Mesothelial cell of epicardium (in vitro differentiated cells): Measurements from ENCODE around the gene VMP1. TPM values are rescaled to one million over a fixed set of nuclear protein-coding genes. Genes with fewer than 3 reads are reported as not detected.

Experiments used
- DNase-seq, 2 experiments: peaks; one replicate each; pipeline ENCODE4 v3.0.0; 2021; ENCODE audit warnings: low spot score in 2 of 2; ENCODE audit not compliant: unreplicated experiment in 2 of 2
- H3K27ac Mint-ChIP-seq: 2 replicates; pipeline ENCODE4 v1.8.0; 2021; ENCODE audit warnings: mixed read lengths
- H3K27me3 Mint-ChIP-seq: 2 replicates; pipeline ENCODE4 v1.8.0; 2021; ENCODE audit warnings: low read depth, mixed read lengths
- H3K36me3 Mint-ChIP-seq: 2 replicates; pipeline ENCODE4 v1.8.0; 2021; ENCODE audit warnings: mixed read lengths
- H3K4me1 Mint-ChIP-seq: 2 replicates; pipeline ENCODE4 v1.8.0; 2021; ENCODE audit warnings: mixed read lengths
- H3K4me3 Mint-ChIP-seq: 2 replicates; pipeline ENCODE4 v1.8.0; 2021; ENCODE audit warnings: mild to moderate bottlenecking, moderate library complexity, mixed read lengths
- H3K9me3 Mint-ChIP-seq: 2 replicates; pipeline ENCODE4 v1.8.0; 2021; ENCODE audit warnings: mixed read lengths
- total RNA-seq: library from RNA; stranded (reverse); gene quantifications from 3 replicates; pipeline ENCODE4 v1.2.1, GENCODE V29; 2021
- TF ChIP-seq, protein P1 (sequence below): fragments of 200-600 bp; sonication (generic); IDR thresholded peaks from one replicate; pipeline ENCODE4 v1.5.0; 2021; ENCODE audit warnings: antibody characterized with exemption; ENCODE audit not compliant: unreplicated experiment

The VMP1 gene
- total RNA-seq, 1 donor from 2014 or later, result 208 TPM

DNA sequence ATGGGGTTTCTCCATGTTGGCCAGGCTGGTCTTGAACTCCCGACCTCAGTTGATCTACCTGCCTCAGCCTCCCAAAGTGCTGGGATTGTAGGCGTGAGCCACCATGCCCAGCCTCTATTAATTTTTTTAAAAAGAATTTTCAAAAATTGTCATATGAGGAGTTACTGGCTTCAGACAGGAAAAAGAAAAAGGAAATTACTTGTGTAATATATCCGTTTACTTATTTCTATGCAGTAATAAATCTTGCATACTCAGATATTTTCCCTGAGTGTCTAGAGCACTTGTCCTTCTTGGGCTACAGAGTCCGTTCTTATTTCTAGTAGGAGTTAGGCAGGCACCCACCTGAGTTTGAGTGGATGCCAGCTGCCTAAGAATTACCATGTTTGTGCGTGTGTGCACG, 85.8 kb downstream of the VMP1 start:
- peaks cover 10% of the 10 kb centered on the region for H3K36me3 Mint-ChIP-seq
- no peaks in the 10 kb centered on the region for H3K27me3 Mint-ChIP-seq
- H3K27ac Mint-ChIP-seq, result no peak overlapping the region
- no peak for DNase-seq
- H3K9me3 Mint-ChIP-seq, result no peaks in the 10 kb centered on the region
- TF ChIP-seq, protein P1, sequence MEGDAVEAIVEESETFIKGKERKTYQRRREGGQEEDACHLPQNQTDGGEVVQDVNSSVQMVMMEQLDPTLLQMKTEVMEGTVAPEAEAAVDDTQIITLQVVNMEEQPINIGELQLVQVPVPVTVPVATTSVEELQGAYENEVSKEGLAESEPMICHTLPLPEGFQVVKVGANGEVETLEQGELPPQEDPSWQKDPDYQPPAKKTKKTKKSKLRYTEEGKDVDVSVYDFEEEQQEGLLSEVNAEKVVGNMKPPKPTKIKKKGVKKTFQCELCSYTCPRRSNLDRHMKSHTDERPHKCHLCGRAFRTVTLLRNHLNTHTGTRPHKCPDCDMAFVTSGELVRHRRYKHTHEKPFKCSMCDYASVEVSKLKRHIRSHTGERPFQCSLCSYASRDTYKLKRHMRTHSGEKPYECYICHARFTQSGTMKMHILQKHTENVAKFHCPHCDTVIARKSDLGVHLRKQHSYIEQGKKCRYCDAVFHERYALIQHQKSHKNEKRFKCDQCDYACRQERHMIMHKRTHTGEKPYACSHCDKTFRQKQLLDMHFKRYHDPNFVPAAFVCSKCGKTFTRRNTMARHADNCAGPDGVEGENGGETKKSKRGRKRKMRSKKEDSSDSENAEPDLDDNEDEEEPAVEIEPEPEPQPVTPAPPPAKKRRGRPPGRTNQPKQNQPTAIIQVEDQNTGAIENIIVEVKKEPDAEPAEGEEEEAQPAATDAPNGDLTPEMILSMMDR, result no peak
- H3K4me1 Mint-ChIP-seq, result peaks cover 12% of the 10 kb centered on the region
- H3K4me3 Mint-ChIP-seq, result no peak overlapping the region

DNA sequence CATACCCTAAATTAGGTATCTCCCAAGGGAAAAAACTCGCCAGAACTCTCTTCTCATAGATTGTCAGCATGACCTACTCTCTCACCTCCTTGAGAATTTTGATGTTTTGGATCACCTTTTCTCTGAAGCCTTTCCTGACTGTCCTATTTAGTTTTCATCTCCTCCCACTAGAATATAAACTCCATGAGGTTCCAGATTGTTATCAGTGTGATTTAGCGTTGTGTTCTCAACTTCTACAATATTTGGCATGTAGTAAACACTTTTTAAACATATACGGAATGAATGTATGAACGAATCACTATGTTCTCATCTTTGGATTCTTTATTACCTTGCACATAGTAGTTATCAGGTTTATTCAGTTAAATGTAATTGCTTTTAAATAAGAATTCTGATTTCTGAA, 88.7 kb downstream of the VMP1 start:
- TF ChIP-seq, protein P1, result no peak
- Mint-ChIP-seq H3K27me3 (no peaks in the 10 kb centered on the region), H3K36me3 (peaks cover 8% of the 10 kb centered on the region), H3K4me3 (no peak overlapping the region), H3K4me1 (peaks cover 8% of the 10 kb centered on the region), H3K27ac (no peak overlapping the region), H3K9me3 (no peaks in the 10 kb centered on the region)
- no peak for DNase-seq

DNA sequence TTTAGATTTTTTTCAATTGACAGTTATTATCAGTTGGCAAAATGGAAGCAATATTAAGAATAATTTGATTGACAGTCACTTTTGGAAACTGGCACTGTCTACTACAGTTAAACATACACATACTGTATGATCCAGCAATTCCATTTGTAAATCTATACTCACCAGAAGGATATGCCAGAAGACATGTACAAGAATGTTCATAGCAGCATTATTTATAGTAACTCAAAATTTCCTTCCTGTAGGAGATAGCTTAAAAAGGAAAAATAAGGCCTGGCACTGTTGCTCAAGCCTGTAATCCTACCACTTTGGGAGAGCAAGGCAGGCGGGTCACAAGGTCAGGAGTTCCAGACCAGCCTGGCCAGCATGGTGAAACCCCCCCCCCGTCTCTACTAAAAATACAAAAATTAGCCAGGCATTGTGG, 89.3 kb downstream of the VMP1 start:
- H3K4me3 Mint-ChIP-seq, result no peak overlapping the region
- peaks cover 7% of the 10 kb centered on the region for H3K4me1 Mint-ChIP-seq
- H3K36me3 Mint-ChIP-seq, result peaks cover 8% of the 10 kb centered on the region

DNA sequence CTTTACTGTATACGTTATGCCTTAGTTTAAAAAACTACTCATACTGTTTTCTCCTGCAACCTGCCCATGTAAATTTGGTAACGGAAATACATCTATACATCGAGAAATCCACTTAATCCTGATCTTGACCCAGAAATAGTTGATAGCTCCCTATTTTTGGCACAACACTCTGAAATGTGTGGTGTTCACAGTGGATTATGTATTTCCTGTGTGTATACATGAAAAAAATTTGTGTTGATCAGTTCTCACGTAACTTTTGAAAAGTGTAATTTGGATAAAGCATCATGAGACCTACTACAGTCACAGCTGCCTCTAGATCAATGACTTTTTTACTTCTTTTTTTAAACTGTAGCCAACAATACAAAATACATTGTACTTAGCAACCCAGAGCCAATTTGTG, 90.7 kb downstream of the VMP1 start:
- H3K27me3 Mint-ChIP-seq, result no peaks in the 10 kb centered on the region
- H3K4me3 Mint-ChIP-seq, result no peak overlapping the region
- no peaks in the 10 kb centered on the region for H3K9me3 Mint-ChIP-seq
- TF ChIP-seq, protein P1, result no peak
- peaks cover 8% of the 10 kb centered on the region for H3K36me3 Mint-ChIP-seq
- H3K27ac Mint-ChIP-seq, result peak overlapping the region; percentile 23
- DNase-seq, result no peak
- peaks cover 5% of the 10 kb centered on the region for H3K4me1 Mint-ChIP-seq

More for the DNA sequence above, 89.3 kb downstream of the VMP1 start:
- no peak for DNase-seq
- Mint-ChIP-seq H3K27ac (peak overlapping the region; percentile 44), H3K9me3 (no peaks in the 10 kb centered on the region), H3K27me3 (no peaks in the 10 kb centered on the region)
- TF ChIP-seq, protein P1, result no peak

DNA sequence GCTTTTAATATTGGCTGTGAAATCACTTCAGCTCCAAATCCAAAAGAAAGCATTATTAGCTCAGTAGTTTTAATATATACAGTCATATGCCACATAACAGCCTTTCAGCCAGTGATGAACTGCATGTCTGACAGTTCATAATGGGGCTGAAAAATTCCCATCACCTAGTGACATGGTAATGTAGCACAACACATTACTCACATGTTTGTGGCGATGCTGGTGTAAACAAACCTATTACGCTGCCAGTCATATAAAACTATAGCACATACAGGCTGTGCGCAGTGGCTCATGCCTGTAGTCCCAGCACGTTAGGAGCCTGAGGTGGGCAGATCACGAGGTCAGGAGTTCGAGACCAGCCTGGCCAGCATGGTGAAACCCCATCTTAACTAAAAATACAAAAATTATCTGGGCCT, 93.1 kb downstream of the VMP1 start:
- H3K4me1 Mint-ChIP-seq, result peaks cover 15% of the 10 kb centered on the region
- H3K4me3 Mint-ChIP-seq, result no peak overlapping the region
- no peak overlapping the region for H3K27ac Mint-ChIP-seq
- no peak for DNase-seq
- H3K27me3 Mint-ChIP-seq, result no peaks in the 10 kb centered on the region
- TF ChIP-seq, protein P1, result no peak
- H3K36me3 Mint-ChIP-seq, result peaks cover 4% of the 10 kb centered on the region
- H3K9me3 Mint-ChIP-seq, result no peaks in the 10 kb centered on the region

DNA sequence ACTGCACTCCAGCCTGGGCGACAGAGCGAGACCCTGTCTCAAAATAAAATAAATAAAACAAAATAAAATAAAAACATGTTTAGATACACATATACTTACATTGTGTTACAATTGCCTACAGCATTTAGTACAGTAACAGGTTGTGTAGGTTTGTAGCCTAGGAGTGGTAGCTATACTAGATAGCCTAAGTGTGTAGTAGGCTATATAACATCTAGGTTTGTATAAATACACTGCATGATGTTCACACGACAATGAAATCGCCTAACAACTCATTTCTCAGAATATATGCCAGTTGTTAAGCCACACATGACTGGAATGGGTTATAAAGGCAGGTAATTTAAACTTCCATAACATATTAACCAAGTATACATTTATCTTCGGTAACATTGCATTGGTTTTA, 94.7 kb downstream of the VMP1 start:
- DNase-seq, result no peak
- H3K27me3 Mint-ChIP-seq, result no peaks in the 10 kb centered on the region
- TF ChIP-seq, protein P1, result no peak
- no peaks in the 10 kb centered on the region for H3K36me3 Mint-ChIP-seq
- H3K27ac Mint-ChIP-seq, result no peak overlapping the region
- H3K9me3 Mint-ChIP-seq, result no peaks in the 10 kb centered on the region
- H3K4me3 Mint-ChIP-seq, result no peak overlapping the region
- H3K4me1 Mint-ChIP-seq, result peaks cover 17% of the 10 kb centered on the region
